ENCODE results near the gene PREB.
"Not testable (repeated sequence)": the region's sequence is repeated elsewhere in the genome, so short reads cannot be mapped to it uniquely, and the experiment has no call there.

PREB gene

DNA sequence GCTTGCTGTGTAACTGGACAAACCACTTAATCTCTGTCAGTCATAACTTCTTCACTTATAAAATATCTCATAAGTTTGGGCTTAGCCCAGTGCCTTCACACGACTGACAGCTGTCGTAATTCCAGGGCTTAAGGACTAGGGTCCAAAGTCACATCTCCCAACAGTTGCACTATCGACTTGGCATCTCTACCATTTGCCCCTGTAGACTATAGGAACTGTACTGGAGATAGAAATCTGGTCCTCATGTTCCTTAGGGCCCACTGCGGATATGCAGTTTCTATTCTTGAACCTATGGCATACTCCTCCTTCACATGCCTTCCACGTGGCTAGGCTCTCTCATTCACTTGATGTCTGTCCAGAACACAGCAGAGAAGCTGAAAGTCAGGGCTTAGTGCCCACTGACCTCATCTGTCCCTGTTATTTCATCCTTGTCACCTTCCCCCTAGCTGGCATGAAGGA, 8.2 kb downstream of the PREB start:
- DNase-seq, result no peak

DNA sequence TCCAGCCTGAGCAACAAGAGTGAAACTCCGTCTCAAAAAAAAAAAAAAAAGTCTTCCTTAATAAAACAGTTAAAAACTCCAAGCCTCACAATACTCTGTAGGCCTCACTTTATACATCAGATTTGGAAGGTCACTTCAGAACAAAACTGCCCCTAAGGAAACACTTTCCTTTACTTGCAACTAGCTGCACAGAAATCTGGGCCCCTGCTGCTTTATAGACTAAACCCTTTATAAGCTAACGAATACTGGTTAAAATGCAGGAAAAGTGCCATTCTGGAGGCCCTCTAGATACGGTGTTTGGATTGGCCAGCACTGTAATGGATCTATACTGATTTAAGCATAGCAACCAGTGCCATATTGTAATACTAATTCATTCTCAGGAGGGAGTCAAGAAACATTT, 9.3 kb downstream of the PREB start:
- DNase-seq, result no peak

GRCh38 chr2:27123302-27124150, 10.9 kb downstream of the PREB start, which contains the start of gene ABHD1:
TSS of gene ABHD1 (plus strand) at chr2:27123815. CDS start at chr2:27123949, 134 bp downstream.
- DNase-seq, result peak; percentile 43 to 84 (median 69)

- no peak for DNase-seq
Observed at GRCh38 chr2:27122791-27123190, 11.6 kb downstream of the PREB start.

DNA sequence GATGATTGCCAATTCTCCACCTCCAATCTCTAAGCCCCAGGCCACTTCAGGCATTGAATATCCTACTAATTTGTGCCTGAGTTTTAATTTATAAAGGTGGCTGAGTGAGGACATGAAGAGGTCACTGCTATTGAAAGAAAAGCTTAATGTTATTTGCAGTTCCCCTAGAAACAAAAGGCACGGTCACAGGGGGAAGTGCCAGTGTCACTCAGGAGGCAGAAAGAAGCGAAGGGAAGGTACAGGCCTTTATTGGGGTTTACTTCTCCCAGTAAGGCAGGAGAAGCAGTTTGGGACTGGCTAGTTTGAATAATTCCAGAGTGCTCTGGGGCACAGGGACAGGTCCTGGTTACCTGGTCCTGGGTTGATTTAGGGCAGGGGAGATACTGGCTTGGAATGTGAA, 12.5 kb downstream of the PREB start:
- peak in 3 of 4 experiments; percentile 29 to 50 (median 49) for DNase-seq

- not testable (repeated sequence) for DNase-seq
Observed at GRCh38 chr2:27119330-27119670, 15.1 kb downstream of the PREB start.

- DNase-seq, result peak in 2 of 4 experiments; percentile 22 to 41
Observed at GRCh38 chr2:27118525-27119329, 15.7 kb downstream of the PREB start, which contains the start of gene CGREF1. TSS of gene CGREF1 (minus strand) at chr2:27119128. CDS start at chr2:27104366, 14,762 bp downstream.

GRCh38 chr2:27117995-27118524, 16.4 kb downstream of the PREB start:
- no peak for DNase-seq

GRCh38 chr2:27115519-27115918, 18.9 kb downstream of the PREB start:
- DNase-seq, result no peak

- not testable (repeated sequence) for DNase-seq
Observed at GRCh38 chr2:27111392-27112078, 22.9 kb downstream of the PREB start.

DNA sequence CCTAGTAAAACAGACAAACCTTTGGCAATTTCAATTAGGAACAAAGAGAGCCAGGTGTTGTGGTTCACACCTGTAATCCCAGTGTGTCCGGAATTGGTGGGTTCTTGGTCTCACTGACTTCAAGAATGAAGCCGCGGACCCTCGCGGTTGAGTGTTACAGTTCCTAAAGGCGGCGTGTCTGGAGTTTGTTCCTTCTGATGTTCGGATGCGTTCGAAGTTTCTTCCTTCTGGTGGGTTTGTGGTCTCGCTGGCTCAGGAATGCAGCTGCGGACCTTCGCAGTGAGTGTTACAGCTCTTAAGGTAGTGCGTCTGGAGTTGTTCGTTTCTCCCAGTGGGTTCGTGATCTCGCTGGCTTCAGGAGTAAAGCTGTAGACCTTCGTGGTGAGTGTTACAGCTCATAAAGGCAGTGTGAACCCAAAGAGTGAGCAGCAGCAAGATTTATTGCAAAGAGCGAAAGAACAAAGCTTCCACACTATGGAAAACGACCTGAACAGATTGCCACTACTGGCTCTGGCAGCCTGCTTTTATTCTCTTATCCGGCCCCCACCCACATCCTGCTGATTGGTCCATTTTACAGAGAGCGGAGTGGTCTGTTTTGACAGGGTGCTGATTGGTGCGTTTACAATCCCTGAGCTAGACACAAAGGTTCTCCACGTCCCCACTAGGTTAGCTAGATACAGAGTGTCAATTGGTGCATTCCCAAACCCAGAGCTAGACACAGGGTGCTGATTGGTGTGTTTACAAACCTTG, 23.7 kb downstream of the PREB start:
- not testable (repeated sequence) for DNase-seq

DNA sequence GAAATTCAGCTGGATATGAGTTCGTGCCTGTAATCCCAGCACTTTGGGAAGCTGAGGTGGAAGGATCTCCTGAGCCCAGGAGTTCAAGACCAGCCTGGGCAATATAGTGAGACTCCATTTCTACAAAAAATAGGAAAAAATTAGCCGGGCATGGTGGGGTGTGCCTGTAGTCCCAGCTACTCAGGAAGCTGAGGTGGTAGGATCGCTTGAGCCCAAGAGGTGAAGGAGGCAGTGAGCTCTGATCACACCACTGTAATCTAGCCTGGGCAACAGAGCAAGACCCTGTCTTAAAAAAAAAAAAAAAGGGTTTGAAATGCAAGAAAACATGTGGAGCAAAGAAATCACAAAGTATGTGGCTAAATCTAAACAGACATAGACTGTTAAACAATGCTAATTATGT, 25.4 kb downstream of the PREB start:
- DNase-seq, result no peak

GRCh38 chr2:27108221-27108620, 26.2 kb downstream of the PREB start:
- no peak for DNase-seq

DNA sequence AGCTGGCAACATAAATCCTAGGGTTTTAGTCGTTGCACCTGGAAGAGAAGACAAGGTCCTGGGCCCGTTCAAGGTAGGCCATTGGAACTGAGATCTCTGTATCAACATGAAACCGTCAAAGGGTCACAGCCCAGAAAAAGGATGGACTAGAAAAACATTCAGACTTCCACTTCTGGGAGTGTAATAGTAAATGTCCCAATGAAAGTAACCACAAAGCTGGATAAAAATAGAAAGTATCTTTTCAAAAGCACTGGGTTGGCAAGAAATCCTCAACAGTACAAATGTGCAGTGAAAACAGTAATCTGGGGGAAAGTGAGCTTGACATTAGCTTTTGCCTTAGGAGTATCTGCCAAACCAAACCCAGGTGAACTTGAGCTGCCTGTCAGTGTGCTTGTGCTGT, 28.5 kb downstream of the PREB start:
- DNase-seq, result peak in 1 of 4 experiments; percentile 13

- DNase-seq, result no peak
Observed at GRCh38 chr2:27102329-27102728, 32.1 kb downstream of the PREB start.

- no peak for DNase-seq
Observed at GRCh38 chr2:27100036-27100435, 34.4 kb downstream of the PREB start.

DNA sequence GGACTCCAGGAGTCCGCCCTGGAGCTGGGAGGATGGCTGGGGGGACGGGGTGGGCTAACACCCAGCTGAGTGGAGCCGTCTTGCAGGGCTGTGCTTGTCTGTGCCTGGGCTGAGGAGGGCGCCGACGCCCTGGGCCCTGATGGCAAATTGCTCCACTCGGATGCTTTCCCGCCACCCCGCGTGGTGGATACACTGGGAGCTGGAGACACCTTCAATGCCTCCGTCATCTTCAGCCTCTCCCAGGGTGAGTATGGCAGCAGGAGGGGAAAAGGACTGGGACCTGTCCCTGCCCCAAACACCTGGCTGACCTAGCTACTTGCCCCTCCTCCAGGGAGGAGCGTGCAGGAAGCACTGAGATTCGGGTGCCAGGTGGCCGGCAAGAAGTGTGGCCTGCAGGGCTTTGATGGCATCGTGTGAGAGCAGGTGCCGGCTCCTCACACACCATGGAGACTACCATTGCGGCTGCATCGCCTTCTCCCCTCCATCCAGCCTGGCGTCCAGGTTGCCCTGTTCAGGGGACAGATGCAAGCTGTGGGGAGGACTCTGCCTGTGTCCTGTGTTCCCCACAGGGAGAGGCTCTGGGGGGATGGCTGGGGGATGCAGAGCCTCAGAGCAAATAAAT, 35.0 kb downstream of the PREB start:
- no peak for DNase-seq

DNA sequence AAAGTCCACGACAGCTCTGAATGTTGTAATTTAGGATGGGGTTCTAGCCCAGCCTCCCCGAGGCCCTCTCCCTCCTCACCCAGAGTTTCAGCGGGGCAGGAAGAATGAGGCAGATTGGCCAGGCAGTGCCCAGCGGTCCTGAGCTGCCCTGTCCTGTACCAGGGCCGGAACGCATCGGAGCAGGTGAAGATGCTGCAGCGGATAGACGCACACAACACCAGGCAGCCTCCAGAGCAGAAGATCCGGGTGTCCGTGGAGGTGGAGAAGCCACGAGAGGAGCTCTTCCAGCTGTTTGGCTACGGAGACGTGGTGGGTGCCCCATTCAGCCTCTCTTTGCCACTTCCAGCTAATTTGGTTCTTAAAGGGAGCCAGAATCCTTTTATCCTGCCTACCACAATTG, 37.1 kb downstream of the PREB start:
- no peak for DNase-seq

GRCh38 chr2:27096748-27097297, 37.6 kb downstream of the PREB start:
- DNase-seq, result peak; percentile 72 to 87 (median 84)

GRCh38 chr2:27095745-27096651, 38.4 kb downstream of the PREB start:
- DNase-seq, result peak; percentile 47 to 75 (median 66)

All from suppressor macrophage (primary cell).